Measurements from ENCODE around the gene RRP12.

The RRP12 gene

DNA sequence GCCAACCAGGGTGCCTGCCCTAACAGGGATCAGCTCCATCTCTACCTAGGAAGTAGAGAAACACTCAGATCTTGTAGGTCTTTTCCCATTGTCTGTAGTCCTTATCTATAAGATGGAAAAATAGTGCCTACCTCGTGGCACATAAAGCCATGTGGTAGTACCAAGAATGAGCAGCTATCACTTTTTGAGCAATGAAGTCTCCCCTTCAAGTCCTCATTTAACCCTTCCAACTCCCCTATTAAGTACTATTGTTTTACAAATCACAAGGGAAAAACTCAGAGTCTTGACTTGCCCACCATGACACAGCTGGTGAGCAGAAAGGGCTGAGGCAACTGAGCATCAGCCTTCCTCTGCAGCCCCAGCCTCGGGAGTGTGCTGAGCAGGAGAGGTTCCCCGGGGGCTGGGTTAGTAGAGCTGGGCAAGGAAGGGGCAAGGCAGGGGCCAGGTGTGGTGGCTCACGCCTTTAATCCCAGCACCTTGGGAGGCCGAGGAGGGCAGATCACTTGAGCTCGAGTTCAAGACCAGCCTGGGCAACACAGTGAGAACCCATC, 69.9 kb downstream of the RRP12 start:
- TF ChIP-seq CTCF (IDR thresholded peaks at IDR 0.05) = no peak

GRCh38 chr10:97329766-97330165, 71.4 kb downstream of the RRP12 start:
- no peak for TF ChIP-seq CTCF (IDR thresholded peaks at IDR 0.05)

DNA sequence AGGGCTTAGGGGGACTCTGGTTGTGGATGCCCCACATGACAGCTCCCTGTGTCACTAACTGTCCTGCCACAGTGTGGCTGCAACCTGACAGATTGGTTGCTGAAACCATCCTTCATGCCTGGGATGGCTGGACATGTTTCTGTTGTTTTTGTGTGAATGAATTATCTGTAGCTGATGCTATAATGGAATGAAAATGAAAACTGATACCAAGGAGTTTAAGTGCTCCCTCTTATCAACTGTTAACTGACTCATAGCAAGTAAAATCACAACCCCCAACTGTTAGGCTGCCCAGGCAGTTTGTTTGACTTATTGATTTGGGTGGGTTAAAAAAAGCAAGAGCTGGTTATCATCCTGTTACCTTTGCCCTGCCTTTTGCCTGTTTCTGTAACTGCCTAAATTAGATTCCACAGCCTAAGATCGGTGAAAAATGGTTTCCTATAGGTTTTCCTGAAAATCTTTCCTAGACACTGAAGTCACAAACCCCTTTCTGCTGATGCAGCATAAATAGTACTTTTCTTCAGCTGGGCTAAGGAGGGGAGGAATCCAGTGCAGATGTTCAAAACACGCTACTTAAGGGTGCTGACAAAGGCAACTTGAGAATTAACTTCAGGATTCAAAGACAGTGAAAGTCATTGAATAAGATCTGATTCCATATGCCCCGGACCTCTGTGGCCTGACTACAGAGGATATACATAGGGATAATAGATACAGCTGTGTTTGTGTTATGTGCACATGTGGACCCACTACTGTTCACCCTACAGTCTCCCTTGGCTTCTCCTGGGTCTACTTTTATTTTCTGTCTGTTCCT, 72.3 kb downstream of the RRP12 start:
- no peak for TF ChIP-seq CTCF (IDR thresholded peaks at IDR 0.05)

DNA sequence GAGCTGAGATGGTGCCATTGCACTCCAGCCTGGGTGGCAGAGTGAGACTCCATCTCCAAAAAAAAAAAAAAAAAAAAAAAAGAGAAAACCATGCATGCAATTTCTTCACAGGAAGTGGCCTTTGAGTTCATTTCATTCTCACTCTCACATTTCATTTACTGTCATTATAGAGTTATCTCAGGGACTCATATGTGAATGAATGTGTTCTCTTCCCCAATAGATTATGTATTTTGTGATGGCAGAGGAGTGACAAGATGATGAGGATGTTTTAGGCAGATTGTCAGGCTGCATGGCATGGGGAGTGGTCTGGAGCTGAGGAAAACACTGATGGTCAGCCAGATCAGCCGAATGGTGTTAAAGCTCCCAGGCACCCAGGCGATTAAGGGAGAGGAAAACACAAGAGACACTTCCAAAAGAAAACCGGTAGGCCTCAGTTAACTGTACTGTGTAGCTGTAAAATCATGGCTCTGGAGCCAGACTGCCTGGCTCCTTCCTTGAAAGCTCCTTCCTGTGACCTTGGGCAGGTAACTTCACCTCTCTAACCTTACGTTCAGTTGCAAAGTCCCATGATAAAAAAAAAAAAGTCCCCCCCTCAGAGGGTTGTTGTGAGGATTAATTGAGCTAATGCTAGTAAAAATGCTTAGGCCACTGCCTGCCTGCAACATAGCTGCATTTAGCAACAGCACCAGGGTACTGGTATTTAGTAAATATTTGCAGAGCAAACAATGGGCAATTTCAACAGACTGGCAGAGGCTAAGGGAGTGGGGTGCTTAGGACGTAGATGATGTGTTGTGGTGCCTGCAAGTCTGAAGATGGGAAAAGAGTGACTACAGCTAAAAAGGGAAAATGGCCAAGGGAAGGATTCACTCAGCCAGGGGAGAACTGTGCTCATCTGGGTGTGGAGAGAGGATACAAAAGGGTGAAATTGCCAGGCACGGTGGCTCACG, 73.5 kb downstream of the RRP12 start:
- TF ChIP-seq CTCF (IDR thresholded peaks at IDR 0.05) = no peak

GRCh38 chr10:97325754-97326153, 75.4 kb downstream of the RRP12 start:
- no peak for TF ChIP-seq CTCF (IDR thresholded peaks at IDR 0.05)

DNA sequence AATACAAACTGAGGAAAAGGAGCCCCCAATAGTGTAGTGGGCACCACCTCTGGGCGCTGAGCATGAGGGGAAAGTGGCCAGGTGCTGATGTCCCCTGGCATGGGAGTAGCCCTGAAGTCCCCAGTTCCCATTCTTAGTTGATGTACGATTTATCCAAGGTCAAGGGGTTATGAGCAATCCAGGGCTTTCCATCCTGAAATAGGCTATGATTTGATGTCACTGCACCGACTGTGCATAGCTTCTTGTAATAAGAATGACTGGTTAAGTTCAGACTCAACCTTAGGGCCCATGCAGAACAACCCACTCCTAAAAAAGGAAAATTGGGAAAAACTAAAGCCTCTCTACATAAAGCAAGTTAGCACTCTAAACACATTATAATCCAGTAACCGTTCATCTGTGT, 77.6 kb downstream of the RRP12 start:
- no peak for TF ChIP-seq CTCF (IDR thresholded peaks at IDR 0.05)

GRCh38 chr10:97321804-97322190, 79.3 kb downstream of the RRP12 start:
- TF ChIP-seq CTCF (IDR thresholded peaks at IDR 0.05) = no peak

Data from LNCAP (cell line).